ENCODE results near the gene CARF. TPM values are rescaled to one million over a fixed set of nuclear protein-coding genes. Genes with fewer than 3 reads are reported as not detected.

CARF gene
- total and polyA plus RNA-seq, 2 donors from 2014 or later, result 2.7 to 12.6 TPM

- Histone ChIP-seq H3K36me3 (ENCODE audit: control insufficient read depth in 2 of 3, insufficient read depth in 3 of 3, low read length in 3 of 3) (no peaks in the 10 kb centered on the region), H3K4me1 (ENCODE audit: control insufficient read depth in 2 of 3, insufficient read depth in 2 of 3, low read depth in 1 of 3, low read length in 3 of 3) (peaks cover 0 to 13% (median 6%) of the 10 kb centered on the region in 3 donors), H3K9ac (ENCODE audit: low read length in 3 of 3) (peak overlapping the region; percentile 12 to 68 (median 24)), H3K27me3 (ENCODE audit: control insufficient read depth, insufficient read depth, low read length) (no peaks in the 10 kb centered on the region), H3K4me3 (ENCODE audit: low read length in 3 of 3) (peak overlapping the region in 2 of 3 donors; percentile 66 to 96), H3K27ac (ENCODE audit: low read depth in 2 of 2, low read length in 2 of 2) (peak overlapping the region in 1 of 2 donors; percentile 59), H3K9me3 (ENCODE audit: control insufficient read depth in 2 of 3, insufficient read depth in 1 of 3, low read length in 3 of 3) (no peaks in the 10 kb centered on the region)
- intact Hi-C loops (cut with DNase I), result no loop called here
- FAIRE-seq (no peak), DNase-seq (no peak)
- TF ChIP-seq CTCF (IDR thresholded peaks at IDR 0.05; ENCODE audit: borderline replicate concordance, extremely low read depth, insufficient read depth), result no peak
Measured at GRCh38 chr2:203016716-203017115, 104.6 kb downstream of the CARF start.

GRCh38 chr2:203018181-203018580, 106.1 kb downstream of the CARF start:
- no peaks in the 10 kb centered on the region for H3K27me3 ChIP-seq (ENCODE audit: control insufficient read depth, insufficient read depth, low read length)
- peak overlapping the region in 1 of 2 donors; percentile 63 for H3K27ac ChIP-seq (ENCODE audit: low read depth in 2 of 2, low read length in 2 of 2)
- H3K4me3 ChIP-seq (ENCODE audit: low read length in 3 of 3), result peak overlapping the region; percentile 7 to 66 (median 32)
- intact Hi-C loops (cut with DNase I), result no loop called here
- H3K9ac ChIP-seq (ENCODE audit: low read length in 3 of 3), result peak overlapping the region in 2 of 3 donors; percentile 49 to 86
- H3K36me3 ChIP-seq (ENCODE audit: control insufficient read depth in 2 of 3, insufficient read depth in 3 of 3, low read length in 3 of 3), result no peaks in the 10 kb centered on the region
- H3K9me3 ChIP-seq (ENCODE audit: control insufficient read depth in 2 of 3, insufficient read depth in 1 of 3, low read length in 3 of 3), result no peaks in the 10 kb centered on the region
- peak in 1 of 5 donors; percentile 28 for DNase-seq
- H3K4me1 ChIP-seq (ENCODE audit: control insufficient read depth in 2 of 3, insufficient read depth in 2 of 3, low read depth in 1 of 3, low read length in 3 of 3), result peaks cover 0 to 14% (median 6%) of the 10 kb centered on the region in 3 donors
- FAIRE-seq, result peak; percentile 81
- TF ChIP-seq CTCF (IDR thresholded peaks at IDR 0.05; ENCODE audit: borderline replicate concordance, extremely low read depth, insufficient read depth), result no peak

- H3K4me1 ChIP-seq (ENCODE audit: control insufficient read depth in 2 of 3, insufficient read depth in 2 of 3, low read depth in 1 of 3, low read length in 3 of 3), result peaks cover 0 to 19% (median 6%) of the 10 kb centered on the region in 3 donors
- peak overlapping the region in 1 of 3 donors; percentile 21 for H3K9ac ChIP-seq (ENCODE audit: low read length in 3 of 3)
Measured at GRCh38 chr2:203019142-203019541, 107.1 kb downstream of the CARF start.

More at GRCh38 chr2:203019142-203019541, 107.1 kb downstream of the CARF start:
- FAIRE-seq (no peak), DNase-seq (no peak)
- Histone ChIP-seq H3K4me3 (ENCODE audit: low read length in 3 of 3) (peak overlapping the region in 2 of 3 donors; percentile 32 to 66), H3K27me3 (ENCODE audit: control insufficient read depth, insufficient read depth, low read length) (no peaks in the 10 kb centered on the region), H3K27ac (ENCODE audit: low read depth in 2 of 2, low read length in 2 of 2) (peak overlapping the region in 1 of 2 donors; percentile 68), H3K36me3 (ENCODE audit: control insufficient read depth in 2 of 3, insufficient read depth in 3 of 3, low read length in 3 of 3) (no peaks in the 10 kb centered on the region), H3K9me3 (ENCODE audit: control insufficient read depth in 2 of 3, insufficient read depth in 1 of 3, low read length in 3 of 3) (no peaks in the 10 kb centered on the region)
- intact Hi-C loops (cut with DNase I), result no loop called here
- TF ChIP-seq CTCF (IDR thresholded peaks at IDR 0.05; ENCODE audit: borderline replicate concordance, extremely low read depth, insufficient read depth), result no peak
